Measurements from ENCODE around the gene PPP1R13B.

The PPP1R13B gene

GRCh38 chr14:103687712-103688111 is 159.7 kb downstream of the PPP1R13B start:
- no peak overlapping the region for H3K27ac Mint-ChIP-seq
- intact Hi-C loops (cut with micrococcal nuclease) = no loop called here
- H3K9me3 Mint-ChIP-seq = no peaks in the 10 kb centered on the region
- no peaks in the 10 kb centered on the region for H3K27me3 Mint-ChIP-seq
- H3K4me3 Mint-ChIP-seq = no peak overlapping the region
- peaks cover 100% of the 10 kb centered on the region for H3K36me3 Mint-ChIP-seq (ENCODE audit: low read depth)
- H3K4me1 Mint-ChIP-seq (ENCODE audit: low read depth) = no peaks in the 10 kb centered on the region

- no peak overlapping the region for H3K27ac Mint-ChIP-seq
- intact Hi-C loops (cut with micrococcal nuclease) = no loop called here
- H3K27me3 Mint-ChIP-seq = no peaks in the 10 kb centered on the region
- no peaks in the 10 kb centered on the region for H3K9me3 Mint-ChIP-seq
- H3K4me1 Mint-ChIP-seq (ENCODE audit: low read depth) = no peaks in the 10 kb centered on the region
- H3K4me3 Mint-ChIP-seq = no peak overlapping the region
- H3K36me3 Mint-ChIP-seq (ENCODE audit: low read depth) = peaks cover 100% of the 10 kb centered on the region
Measured at GRCh38 chr14:103686831-103687485, 160.4 kb downstream of the PPP1R13B start.

DNA sequence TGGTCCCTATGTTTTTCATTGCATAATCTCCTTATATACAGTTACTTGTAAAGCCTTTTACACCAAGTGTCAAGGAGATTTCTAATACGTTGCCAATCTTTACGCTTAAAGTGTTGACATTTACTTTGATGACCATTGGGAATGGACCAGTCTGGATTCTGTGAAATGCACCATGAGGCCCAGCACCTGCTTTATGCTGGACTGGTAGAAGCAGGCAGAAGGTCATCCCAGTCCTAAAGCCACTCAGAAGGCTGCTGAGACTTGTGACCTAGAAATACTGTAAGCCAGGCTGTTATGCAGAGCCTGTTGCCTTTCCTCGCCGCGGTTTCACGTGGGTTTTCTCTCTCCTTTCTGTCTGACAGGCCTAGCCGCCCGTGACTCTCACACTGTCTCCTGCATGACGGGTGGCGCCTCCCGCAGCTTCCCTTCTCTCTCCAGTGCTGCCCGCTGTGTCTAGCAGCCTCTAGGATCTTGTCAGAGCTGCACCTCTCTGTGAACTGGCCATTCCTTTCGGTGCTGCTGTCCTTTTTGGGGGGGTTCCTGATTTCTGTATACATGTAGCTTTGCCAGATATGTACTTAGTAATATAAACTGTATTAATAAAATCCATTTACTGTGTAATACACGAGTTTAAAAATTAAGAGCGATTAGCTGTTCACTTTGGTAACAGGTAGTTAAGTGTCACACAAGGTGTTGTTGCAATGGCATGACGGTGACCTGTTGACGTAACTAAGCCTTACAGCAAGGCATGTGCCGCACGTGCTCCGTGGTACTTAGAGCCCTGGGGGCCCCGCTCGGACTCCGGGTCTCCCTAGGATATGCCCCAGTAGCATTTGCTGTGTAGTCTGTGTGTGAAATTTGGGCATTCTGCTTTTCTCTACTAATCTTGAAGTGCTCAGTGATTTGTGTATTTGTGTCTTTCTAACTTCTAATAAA is 161.8 kb downstream of the PPP1R13B start:
- intact Hi-C loops (cut with micrococcal nuclease) = no loop called here
- H3K4me1 Mint-ChIP-seq (ENCODE audit: low read depth) = no peaks in the 10 kb centered on the region
- H3K9me3 Mint-ChIP-seq = no peaks in the 10 kb centered on the region
- peaks cover 100% of the 10 kb centered on the region for H3K36me3 Mint-ChIP-seq (ENCODE audit: low read depth)
- H3K4me3 Mint-ChIP-seq = no peak overlapping the region
- H3K27ac Mint-ChIP-seq = no peak overlapping the region
- no peaks in the 10 kb centered on the region for H3K27me3 Mint-ChIP-seq

GRCh38 chr14:103684871-103685270 is 162.5 kb downstream of the PPP1R13B start:
- Mint-ChIP-seq H3K27me3 (no peaks in the 10 kb centered on the region), H3K4me3 (no peak overlapping the region), H3K27ac (no peak overlapping the region), H3K36me3 (ENCODE audit: low read depth) (peaks cover 100% of the 10 kb centered on the region), H3K9me3 (no peaks in the 10 kb centered on the region), H3K4me1 (ENCODE audit: low read depth) (peaks cover 2% of the 10 kb centered on the region)
- intact Hi-C loops (cut with micrococcal nuclease) = no loop called here

GRCh38 chr14:103684471-103684870 is 162.9 kb downstream of the PPP1R13B start:
- no peaks in the 10 kb centered on the region for H3K27me3 Mint-ChIP-seq
- H3K9me3 Mint-ChIP-seq = no peaks in the 10 kb centered on the region
- no peak overlapping the region for H3K27ac Mint-ChIP-seq
- intact Hi-C loops (cut with micrococcal nuclease) = no loop called here
- H3K36me3 Mint-ChIP-seq (ENCODE audit: low read depth) = peaks cover 100% of the 10 kb centered on the region
- H3K4me1 Mint-ChIP-seq (ENCODE audit: low read depth) = peaks cover 6% of the 10 kb centered on the region
- H3K4me3 Mint-ChIP-seq = no peak overlapping the region
